Activated CD4-positive, alpha-beta T cell treated with anti-CD3 and anti-CD28 coated beads, Interleukin-2, Interleukin-6, amounts not matched to agents 100 ng/mL and 50 ng/mL, durations not matched to agents 16 hours and 8 hours (primary cell): ENCODE results near the gene RGS9.

Experiments used
- DNase-seq: peaks from one replicate; pipeline ENCODE4 v3.0.0-alpha.2; 2020

RGS9 gene

GRCh38 chr17:65265276-65265675 lies 128.1 kb downstream of the RGS9 start:
- DNase-seq: peak; percentile 25

- DNase-seq: no peak
Measured at GRCh38 chr17:65268832-65269231, 131.7 kb downstream of the RGS9 start.

GRCh38 chr17:65270499-65271253 lies 133.5 kb downstream of the RGS9 start:
- DNase-seq: no peak

- DNase-seq: no peak
Measured at GRCh38 chr17:65271296-65271695, 134.1 kb downstream of the RGS9 start.
